Activated T-helper 1 cell treated with Interleukin-2 at 50 U/mL for 16 hours (primary cell): ENCODE measurements around the gene CHRNA4.

ENCODE experiments used
- DNase-seq: peaks from one replicate; pipeline ENCODE4 v3.0.0-alpha.2; 2020; ENCODE audit warnings: low read depth

CHRNA4 gene

GRCh38 chr20:63377256-63377941 lies 16.2 kb upstream of the CHRNA4 start:
- no peak for DNase-seq

DNA sequence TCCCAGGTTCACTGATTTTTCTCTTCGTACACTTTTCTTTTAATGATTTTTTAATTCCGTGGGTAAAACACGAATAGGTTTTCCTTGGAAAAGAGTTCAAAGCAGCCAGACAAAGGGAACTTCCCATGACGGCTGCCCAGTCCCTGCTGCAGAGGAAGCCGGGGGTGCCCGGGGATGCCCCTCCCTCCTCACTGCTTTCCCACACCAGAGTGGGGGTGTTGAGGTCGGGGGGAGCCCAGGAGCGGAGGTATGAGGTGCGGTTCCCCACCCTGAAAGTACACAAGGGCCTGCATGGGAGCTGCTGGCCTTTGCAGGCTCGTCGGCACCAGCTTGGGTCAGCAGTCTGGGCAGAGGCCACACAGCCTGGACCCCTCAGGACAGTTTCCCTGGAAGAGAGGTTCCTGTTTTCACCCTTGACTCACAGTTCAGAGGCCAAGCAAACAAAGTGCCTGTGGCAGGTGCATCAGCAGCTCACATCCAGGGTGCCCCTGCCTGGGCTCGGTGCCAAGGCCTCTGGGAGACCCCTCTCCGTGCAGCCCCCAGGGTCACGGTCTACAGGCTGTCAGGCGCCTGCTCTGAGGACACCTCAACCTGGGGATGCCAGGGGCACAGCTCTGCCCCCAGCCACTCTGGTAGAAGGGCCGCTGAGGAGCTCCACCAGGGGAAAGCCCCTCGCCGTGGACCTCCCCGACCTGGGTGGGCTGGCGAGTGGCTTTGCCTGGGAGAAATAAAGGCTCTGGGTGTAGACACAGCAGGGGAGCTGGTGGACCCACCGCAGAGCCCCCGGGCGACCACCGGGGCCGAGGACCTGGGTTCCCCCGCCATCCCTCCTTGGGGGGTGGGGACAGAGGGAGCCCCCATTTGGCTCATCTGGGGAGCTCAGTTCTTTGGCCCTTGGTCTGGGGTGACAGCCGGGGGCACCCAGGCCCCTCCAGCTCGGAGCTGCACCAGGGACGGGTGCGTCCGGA lies 15.4 kb upstream of the CHRNA4 start:
- no peak for DNase-seq

DNA sequence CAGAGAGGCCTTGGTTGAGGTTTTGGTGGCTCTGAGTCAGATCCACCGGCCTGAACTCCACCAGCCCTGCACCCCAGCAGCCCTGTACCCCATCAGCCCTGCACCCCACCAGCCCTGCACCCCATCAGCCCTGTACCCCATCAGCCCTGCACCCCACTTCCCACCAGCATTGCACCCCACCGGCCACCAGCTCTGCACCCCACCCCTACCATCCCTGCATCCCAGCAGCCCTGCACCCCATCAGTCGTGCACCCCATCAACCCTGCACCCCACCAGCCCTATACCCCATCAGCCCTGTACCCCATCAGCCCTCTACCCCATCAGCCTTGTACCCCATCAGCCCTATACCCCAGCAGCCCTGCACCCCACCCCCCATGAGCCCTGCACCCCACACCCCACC lies 14.3 kb upstream of the CHRNA4 start:
- no peak for DNase-seq

GRCh38 chr20:63374504-63374903 lies 13.4 kb upstream of the CHRNA4 start:
- DNase-seq, result no peak

GRCh38 chr20:63373996-63374395 lies 12.8 kb upstream of the CHRNA4 start:
- no peak for DNase-seq

DNA sequence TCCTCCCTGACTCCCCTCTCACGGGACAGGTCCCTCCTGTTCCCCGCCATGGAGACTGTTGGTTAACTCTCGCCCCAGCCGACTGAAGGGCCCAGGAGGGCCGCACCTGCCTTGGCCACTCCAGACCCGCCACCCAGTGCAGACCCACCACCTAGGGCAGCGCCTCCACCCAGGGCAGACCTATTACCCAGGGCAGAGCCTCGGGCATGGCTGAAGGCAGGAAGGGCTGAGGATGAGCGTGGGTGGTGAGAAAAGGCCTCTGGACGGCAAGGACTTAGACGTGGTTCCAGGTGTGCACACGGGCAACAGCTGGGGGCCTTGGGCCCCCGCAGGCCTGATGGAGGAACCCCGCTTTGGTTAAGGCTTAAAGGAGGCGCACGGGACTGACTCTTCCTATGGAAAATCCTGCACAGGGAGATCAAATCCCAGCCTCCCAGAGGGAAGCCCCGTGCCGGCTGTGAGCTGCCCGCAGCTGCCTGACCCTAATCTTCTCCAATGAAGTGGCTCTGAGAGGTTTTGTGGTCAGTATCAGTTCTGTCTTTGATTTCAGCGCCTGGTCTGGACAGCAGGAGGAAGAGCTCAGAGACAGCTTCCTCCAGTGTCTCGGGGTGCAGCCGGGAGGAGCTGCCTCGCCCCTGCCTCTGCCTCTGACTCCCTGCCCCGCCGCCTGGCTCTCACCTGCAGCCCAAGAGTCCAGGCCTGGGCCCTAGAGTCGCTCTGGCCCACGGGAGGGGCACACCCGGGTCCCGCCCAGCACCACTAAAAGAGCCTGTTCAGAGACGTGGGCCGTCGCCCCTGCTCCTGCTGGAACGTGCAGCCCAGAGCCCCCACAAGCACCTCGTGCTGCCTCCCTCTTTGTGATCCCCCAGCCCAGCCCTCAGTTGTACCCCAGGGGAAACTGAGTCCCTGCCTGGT lies 12.1 kb upstream of the CHRNA4 start:
- no peak for DNase-seq

GRCh38 chr20:63371291-63371865 lies 10.2 kb upstream of the CHRNA4 start:
- no peak for DNase-seq

GRCh38 chr20:63370618-63371187 lies 9.6 kb upstream of the CHRNA4 start:
- no peak for DNase-seq

DNA sequence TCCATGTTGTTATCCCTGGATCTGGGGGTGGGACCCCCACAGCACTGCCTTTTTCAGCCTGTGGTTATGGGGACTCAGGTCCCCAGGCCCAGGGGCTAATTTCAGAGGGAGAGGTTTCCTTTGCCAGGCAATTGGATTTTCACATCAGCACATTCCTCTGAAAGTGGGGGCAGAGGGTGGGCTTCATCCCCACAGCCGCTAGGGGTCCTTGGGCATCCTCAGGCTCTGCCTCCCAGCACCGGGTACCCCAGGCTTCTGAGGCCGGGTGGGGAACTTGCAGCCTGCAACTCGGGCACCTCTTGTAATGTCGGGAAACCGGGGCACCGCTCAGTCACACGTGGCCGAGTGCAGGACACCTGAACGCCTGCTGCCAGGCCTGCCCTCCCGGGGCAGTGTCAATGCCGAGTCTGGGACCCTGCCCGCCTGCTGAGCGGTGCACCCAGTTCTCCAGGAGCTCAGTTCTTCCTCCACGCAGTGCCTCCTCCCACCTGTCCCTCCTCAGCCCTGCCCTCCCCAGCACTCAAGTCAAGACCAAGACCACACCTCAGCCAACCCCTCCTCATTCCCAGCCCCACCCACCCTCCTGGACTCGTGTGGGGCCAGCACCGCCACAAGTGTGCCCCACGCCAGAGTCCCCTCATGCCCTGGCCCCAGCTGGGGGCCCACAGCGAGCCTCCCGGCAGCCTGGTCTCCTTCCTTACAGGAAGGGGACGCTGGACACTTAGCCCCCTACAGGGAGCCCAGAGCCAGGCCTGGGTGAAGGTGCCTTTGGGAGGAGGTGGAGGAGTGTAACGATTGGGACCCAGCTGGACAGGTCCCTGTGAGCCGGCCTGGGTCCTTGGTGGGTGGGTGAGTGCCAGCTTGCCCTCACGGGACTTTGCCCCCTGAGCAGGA lies 8.8 kb upstream of the CHRNA4 start:
- no peak for DNase-seq

GRCh38 chr20:63369024-63369530 lies 7.9 kb upstream of the CHRNA4 start:
- no peak for DNase-seq

GRCh38 chr20:63368151-63368550 lies 7.0 kb upstream of the CHRNA4 start:
- no peak for DNase-seq

DNA sequence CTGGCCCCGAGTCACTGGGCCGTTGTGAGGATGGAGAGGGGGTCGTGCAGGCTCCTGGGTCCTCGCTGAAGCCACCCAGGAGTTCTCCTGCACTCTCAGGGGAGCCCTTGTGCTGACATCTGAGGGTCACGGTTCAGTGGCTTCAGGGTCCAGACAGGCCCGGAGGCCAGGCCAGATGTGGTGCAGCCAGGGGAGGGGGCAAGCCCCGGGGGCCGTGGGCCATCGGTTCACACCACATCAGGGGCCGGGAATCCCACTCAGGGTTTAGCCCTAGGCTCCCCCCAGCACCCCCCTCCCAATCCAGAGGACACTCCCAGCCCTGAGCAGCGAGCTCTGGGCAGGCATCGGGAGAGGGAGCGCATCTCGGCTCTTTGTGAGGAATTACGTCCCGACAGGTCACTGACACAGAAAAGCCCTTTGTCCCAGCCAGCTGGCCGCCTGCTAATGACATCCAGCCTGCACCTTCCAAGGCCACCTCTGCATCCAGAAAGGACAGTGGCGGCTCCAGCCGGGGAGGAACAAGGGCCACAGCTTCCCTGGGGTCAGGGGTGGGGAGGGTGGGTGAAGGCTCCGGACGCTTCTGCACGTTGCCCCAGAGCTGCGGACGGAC lies 6.4 kb upstream of the CHRNA4 start:
- no peak for DNase-seq

GRCh38 chr20:63366390-63367365 lies 5.5 kb upstream of the CHRNA4 start:
- DNase-seq, result no peak

- DNase-seq, result no peak
Observed at GRCh38 chr20:63365601-63366389, 4.6 kb upstream of the CHRNA4 start.

DNA sequence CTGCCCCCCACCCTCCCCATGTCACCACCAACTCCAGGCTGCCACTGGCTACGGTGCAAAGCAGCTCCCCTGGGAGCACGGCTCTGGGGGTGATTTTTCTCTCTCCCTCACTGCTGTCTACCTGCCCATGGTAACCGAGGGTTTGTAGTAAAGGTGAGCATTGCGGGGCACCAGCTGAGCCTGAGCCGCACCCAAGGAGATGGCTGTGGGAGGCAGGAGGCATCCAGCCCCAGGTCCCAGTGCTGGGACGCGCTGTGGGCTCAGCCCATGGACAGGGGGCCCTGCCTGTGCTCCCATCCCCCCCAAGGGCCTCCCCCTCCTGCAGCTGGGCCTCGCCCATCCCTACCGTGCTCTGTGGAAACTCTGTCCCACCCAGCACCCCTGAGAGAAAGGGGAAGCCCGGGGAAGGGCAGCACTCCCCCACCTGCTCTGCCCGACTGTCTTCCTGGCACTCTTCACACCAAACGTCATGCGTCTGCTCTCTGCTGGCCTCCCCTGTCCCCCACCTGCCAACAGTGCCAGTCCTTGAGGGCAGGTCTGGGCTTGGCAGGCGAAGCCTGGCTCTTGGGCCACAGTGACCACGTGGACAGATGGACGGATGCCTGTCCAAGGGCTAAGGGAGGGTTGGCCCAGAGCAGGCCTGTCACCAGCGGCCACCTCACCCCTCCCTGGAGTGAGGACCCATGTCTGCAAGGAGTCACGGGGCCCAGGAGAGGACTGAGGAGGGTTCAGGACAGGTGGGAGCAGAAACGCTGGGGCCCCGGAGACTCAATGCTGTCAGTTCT lies 3.8 kb upstream of the CHRNA4 start:
- no peak for DNase-seq

DNA sequence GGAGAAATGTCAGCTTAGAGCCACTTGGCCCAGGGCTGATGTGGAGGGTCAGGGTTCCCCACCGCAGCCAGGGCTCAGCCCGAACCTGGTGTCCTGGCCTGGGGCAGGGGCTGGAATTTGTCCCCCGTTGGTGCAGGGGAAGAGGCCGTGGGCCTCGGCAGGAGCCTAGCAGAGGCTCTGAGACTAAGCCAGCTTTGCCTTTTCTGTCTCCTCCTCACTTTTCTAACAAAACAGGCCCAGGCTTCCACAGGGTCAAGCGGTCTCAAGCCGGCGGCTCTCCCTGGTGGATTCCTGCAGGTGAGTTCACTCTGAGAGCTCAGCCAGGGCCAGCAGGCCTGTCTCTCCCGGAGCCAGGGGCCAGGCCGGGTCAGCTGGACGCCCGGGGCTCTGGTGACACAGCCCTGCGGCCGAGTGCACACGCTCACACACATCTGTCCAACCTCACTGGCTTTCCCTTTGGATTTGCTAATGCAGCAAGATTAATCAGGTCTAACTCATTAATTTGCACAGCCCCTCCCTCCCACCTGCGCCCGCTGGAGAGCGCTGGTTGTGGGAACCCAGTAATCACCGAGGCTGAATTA lies 2.9 kb upstream of the CHRNA4 start:
- no peak for DNase-seq
